SK-N-SH treated with all-trans-retinoic acid at 6 μM for 48 hours (cell line): Measurements from ENCODE around the gene CASTOR1.

Experiments
- ARNTL ChIP-seq: fragments of 450-650 bp; formaldehyde crosslinking; IDR thresholded peaks from 2 replicates; pipeline ENCODE4 v1.5.0; 2020; ENCODE audit warnings: low read depth, mild to moderate bottlenecking, moderate library complexity, borderline replicate concordance
- BACH2 ChIP-seq: fragments of 250-450 bp; sonication (Bioruptor Pico); IDR thresholded peaks from 2 replicates; pipeline ENCODE4 v1.9.0; 2021; ENCODE audit warnings: mild to moderate bottlenecking, borderline replicate concordance
- OSR1 ChIP-seq: fragments of 250-450 bp; sonication (Bioruptor Pico); IDR thresholded peaks from 2 replicates; pipeline ENCODE4 v1.8.0; 2022; ENCODE audit warnings: moderate library complexity, mild to moderate bottlenecking, inconsistent platforms
- RARB ChIP-seq: fragments of 250-450 bp; sonication (Bioruptor Pico); IDR thresholded peaks from 2 replicates; pipeline ENCODE4 v1.8.0; 2021; ENCODE audit warnings: mild to moderate bottlenecking, moderate library complexity
- ZFP3 ChIP-seq: fragments of 250-450 bp; sonication (Bioruptor Pico); IDR thresholded peaks from 2 replicates; pipeline ENCODE4 v1.5.0; 2020; ENCODE audit warnings: mild to moderate bottlenecking, moderate library complexity
- ZNF565 ChIP-seq: fragments of 450-650 bp; formaldehyde crosslinking; conservative IDR thresholded peaks from 2 replicates; pipeline ENCODE4 v1.5.0; 2020; ENCODE audit warnings: low read depth, mild to moderate bottlenecking, moderate library complexity
- TF ChIP-seq, protein P1 (sequence below): fragments of 250-450 bp; sonication (Bioruptor Pico); IDR thresholded peaks from 2 replicates; pipeline ENCODE4 v1.5.1; 2020; ENCODE audit warnings: low read depth, mild to moderate bottlenecking, moderate library complexity
- TF ChIP-seq, protein P2 (sequence below): fragments of 250-450 bp; sonication (Bioruptor Pico); IDR thresholded peaks from 2 replicates; pipeline ENCODE4 v1.5.0; 2020; ENCODE audit warnings: mild to moderate bottlenecking, moderate library complexity
- TF ChIP-seq, protein P3 (sequence below): fragments of 250-450 bp; sonication (Bioruptor Pico); IDR thresholded peaks from 2 replicates; pipeline ENCODE4 v1.8.0; 2020; ENCODE audit warnings: mild to moderate bottlenecking, moderate library complexity, borderline replicate concordance

DNA sequence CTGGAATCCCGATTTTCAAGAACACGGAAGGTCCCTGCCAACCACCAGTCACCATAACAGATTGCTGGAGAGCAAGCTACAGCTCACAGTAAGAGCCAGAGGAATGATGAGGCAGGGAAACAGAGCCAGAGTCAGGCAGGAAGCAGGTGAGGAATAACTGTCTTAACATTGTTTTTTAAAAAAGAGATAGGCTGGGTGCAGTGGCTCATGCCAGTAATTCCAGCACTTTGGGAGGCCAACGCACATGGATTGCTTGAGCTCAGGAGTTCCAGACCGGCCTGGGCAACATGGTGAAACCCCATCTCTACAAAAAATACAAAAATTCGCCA lies 13.5 kb upstream of the CASTOR1 start:
- TF ChIP-seq, protein P1, sequence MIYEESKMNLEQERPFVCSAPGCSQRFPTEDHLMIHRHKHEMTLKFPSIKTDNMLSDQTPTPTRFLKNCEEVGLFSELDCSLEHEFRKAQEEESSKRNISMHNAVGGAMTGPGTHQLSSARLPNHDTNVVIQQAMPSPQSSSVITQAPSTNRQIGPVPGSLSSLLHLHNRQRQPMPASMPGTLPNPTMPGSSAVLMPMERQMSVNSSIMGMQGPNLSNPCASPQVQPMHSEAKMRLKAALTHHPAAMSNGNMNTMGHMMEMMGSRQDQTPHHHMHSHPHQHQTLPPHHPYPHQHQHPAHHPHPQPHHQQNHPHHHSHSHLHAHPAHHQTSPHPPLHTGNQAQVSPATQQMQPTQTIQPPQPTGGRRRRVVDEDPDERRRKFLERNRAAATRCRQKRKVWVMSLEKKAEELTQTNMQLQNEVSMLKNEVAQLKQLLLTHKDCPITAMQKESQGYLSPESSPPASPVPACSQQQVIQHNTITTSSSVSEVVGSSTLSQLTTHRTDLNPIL (CRISPR knock-in tag): no peak
- TF ChIP-seq ZFP3: no peak
- TF ChIP-seq, protein P2, sequence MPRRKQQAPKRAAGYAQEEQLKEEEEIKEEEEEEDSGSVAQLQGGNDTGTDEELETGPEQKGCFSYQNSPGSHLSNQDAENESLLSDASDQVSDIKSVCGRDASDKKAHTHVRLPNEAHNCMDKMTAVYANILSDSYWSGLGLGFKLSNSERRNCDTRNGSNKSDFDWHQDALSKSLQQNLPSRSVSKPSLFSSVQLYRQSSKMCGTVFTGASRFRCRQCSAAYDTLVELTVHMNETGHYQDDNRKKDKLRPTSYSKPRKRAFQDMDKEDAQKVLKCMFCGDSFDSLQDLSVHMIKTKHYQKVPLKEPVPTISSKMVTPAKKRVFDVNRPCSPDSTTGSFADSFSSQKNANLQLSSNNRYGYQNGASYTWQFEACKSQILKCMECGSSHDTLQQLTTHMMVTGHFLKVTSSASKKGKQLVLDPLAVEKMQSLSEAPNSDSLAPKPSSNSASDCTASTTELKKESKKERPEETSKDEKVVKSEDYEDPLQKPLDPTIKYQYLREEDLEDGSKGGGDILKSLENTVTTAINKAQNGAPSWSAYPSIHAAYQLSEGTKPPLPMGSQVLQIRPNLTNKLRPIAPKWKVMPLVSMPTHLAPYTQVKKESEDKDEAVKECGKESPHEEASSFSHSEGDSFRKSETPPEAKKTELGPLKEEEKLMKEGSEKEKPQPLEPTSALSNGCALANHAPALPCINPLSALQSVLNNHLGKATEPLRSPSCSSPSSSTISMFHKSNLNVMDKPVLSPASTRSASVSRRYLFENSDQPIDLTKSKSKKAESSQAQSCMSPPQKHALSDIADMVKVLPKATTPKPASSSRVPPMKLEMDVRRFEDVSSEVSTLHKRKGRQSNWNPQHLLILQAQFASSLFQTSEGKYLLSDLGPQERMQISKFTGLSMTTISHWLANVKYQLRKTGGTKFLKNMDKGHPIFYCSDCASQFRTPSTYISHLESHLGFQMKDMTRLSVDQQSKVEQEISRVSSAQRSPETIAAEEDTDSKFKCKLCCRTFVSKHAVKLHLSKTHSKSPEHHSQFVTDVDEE (CRISPR knock-in tag): no peak
- no peak for TF ChIP-seq OSR1
- TF ChIP-seq, protein P3, sequence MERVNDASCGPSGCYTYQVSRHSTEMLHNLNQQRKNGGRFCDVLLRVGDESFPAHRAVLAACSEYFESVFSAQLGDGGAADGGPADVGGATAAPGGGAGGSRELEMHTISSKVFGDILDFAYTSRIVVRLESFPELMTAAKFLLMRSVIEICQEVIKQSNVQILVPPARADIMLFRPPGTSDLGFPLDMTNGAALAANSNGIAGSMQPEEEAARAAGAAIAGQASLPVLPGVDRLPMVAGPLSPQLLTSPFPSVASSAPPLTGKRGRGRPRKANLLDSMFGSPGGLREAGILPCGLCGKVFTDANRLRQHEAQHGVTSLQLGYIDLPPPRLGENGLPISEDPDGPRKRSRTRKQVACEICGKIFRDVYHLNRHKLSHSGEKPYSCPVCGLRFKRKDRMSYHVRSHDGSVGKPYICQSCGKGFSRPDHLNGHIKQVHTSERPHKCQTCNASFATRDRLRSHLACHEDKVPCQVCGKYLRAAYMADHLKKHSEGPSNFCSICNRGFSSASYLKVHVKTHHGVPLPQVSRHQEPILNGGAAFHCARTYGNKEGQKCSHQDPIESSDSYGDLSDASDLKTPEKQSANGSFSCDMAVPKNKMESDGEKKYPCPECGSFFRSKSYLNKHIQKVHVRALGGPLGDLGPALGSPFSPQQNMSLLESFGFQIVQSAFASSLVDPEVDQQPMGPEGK: no peak
- no peak for TF ChIP-seq ZNF565 (CRISPR knock-in tag)
- no peak for TF ChIP-seq BACH2 (CRISPR knock-in tag)
- no peak for TF ChIP-seq ARNTL (CRISPR knock-in tag)
- no peak for TF ChIP-seq RARB
